Suprapubic skin (tissue), 4 donors: Measurements from ENCODE around the gene BRPF1.

ENCODE experiments used
- CTCF ChIP-seq, 2 donors: fragments of 200-600 bp in 1 of 2; fragments of 450-650 bp in 1 of 2; sonication (generic) in 1 of 2; IDR thresholded peaks; one replicate each; pipeline ENCODE4 v1.5.1; 2016 to 2019; ENCODE audit warnings: antibody characterized with exemption in 2 of 2, mild to moderate bottlenecking in 1 of 2, moderate library complexity in 1 of 2
- EP300 ChIP-seq: sonication (generic); formaldehyde crosslinking; IDR thresholded peaks from one replicate; pipeline ENCODE4 v1.6.1; 2017; ENCODE audit warnings: antibody characterized with exemption
- POLR2A ChIP-seq, 2 donors: fragments of 450-650 bp; IDR thresholded peaks; one replicate each; pipeline ENCODE4 v1.6.1; 2017; ENCODE audit warnings: antibody characterized with exemption in 2 of 2, mild to moderate bottlenecking in 2 of 2, moderate library complexity in 2 of 2
- POLR2AphosphoS5 ChIP-seq, 3 donors: sonication (generic); formaldehyde crosslinking; IDR thresholded peaks; one replicate each; pipeline ENCODE4 v1.6.1; 2017; ENCODE audit warnings: antibody characterized with exemption in 3 of 3

- TF ChIP-seq CTCF (IDR thresholded peaks at IDR 0.05) (no peak), POLR2A (IDR thresholded peaks at IDR 0.05) (no peak), EP300 (no peak), POLR2AphosphoS5 (IDR thresholded peaks at IDR 0.05) (no peak)
These were observed 45.6 kb downstream of the BRPF1 start for GRCh38 chr3:9776896-9777693.
